ENCODE measurements around the gene OR51A4. TPM values are rescaled to one million over a fixed set of nuclear protein-coding genes. Genes with fewer than 3 reads are reported as not detected.

Gene OR51A4, protein sequence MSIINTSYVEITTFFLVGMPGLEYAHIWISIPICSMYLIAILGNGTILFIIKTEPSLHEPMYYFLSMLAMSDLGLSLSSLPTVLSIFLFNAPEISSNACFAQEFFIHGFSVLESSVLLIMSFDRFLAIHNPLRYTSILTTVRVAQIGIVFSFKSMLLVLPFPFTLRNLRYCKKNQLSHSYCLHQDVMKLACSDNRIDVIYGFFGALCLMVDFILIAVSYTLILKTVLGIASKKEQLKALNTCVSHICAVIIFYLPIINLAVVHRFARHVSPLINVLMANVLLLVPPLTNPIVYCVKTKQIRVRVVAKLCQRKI
- total RNA-seq: not detected

DNA sequence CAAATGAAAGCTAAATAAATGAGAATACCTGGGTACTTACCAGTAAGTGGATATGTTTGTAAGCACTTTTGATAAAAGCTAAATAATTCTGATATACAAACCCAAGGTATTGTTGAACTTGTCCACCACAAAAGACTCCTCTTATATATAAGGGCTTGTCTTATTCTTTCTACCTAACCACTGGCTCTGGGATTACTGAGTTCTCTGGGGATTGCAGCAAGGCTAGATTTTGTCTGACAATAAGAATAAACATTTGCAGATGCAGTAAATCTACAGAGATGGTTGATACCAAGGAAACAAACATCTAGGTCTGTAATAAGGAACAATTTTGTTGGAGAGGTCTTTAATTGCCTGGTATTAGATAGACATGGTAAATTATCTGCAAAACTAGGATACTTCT lies at the start of gene OR51A4:
Gene OR51A4 (minus strand): TSS at position 101 of the 400 bp plus-strand sequence. CDS start 505 bp downstream, outside the sequence.
- H3K36me3 ChIP-seq: no peaks in the 10 kb centered on the region
- H3K27me3 ChIP-seq: no peaks in the 10 kb centered on the region
- TF ChIP-seq EP300 (IDR thresholded peaks at IDR 0.05): no peak
- TF ChIP-seq, protein P1, sequence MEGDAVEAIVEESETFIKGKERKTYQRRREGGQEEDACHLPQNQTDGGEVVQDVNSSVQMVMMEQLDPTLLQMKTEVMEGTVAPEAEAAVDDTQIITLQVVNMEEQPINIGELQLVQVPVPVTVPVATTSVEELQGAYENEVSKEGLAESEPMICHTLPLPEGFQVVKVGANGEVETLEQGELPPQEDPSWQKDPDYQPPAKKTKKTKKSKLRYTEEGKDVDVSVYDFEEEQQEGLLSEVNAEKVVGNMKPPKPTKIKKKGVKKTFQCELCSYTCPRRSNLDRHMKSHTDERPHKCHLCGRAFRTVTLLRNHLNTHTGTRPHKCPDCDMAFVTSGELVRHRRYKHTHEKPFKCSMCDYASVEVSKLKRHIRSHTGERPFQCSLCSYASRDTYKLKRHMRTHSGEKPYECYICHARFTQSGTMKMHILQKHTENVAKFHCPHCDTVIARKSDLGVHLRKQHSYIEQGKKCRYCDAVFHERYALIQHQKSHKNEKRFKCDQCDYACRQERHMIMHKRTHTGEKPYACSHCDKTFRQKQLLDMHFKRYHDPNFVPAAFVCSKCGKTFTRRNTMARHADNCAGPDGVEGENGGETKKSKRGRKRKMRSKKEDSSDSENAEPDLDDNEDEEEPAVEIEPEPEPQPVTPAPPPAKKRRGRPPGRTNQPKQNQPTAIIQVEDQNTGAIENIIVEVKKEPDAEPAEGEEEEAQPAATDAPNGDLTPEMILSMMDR (IDR thresholded peaks at IDR 0.05): no peak
- TF ChIP-seq POLR2AphosphoS5 (IDR thresholded peaks at IDR 0.05): no peak
- TF ChIP-seq POLR2A (IDR thresholded peaks at IDR 0.05): no peak
- H3K9me3 ChIP-seq: no peaks in the 10 kb centered on the region
- DNase-seq (ENCODE audit: low spot score in 2 of 2): no peak
- H3K27ac ChIP-seq: no peak within 1 kb of the TSS
- H3K4me1 ChIP-seq: no peaks in the 10 kb centered on the region
- H3K4me3 ChIP-seq: no peak within 1 kb of the TSS

DNA sequence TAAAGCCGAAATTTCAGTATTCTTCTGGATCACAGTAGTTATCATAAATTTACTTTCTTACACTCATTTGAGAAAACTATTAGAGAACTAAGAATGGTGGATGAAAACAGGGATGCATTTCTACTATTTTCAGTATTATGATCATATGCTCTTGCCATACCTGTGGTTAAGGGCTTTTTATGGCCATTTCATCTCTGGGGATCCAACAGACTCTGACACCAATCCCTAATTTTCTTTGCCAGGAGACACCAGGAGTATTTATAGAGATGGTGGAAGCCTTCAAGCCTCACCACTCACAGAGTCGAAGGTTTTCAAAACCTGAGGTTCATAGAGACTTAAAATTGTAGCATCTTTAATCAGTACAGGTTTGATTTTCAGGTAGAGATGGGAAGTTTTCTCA lies 47.1 kb upstream of the OR51A4 start, which contains the start of gene OR51L1:
Gene OR51L1 (plus strand): TSS at position 301 of the 400 bp plus-strand sequence. CDS start 4,132 bp downstream, outside the sequence.
- Histone ChIP-seq H3K4me1 (no peaks in the 10 kb centered on the region), H3K27me3 (no peaks in the 10 kb centered on the region), H3K36me3 (no peaks in the 10 kb centered on the region), H3K27ac (no peak within 1 kb of the TSS), H3K9me3 (no peaks in the 10 kb centered on the region), H3K4me3 (no peak within 1 kb of the TSS)
- TF ChIP-seq POLR2A (IDR thresholded peaks at IDR 0.05) (no peak), POLR2AphosphoS5 (IDR thresholded peaks at IDR 0.05) (no peak), EP300 (IDR thresholded peaks at IDR 0.05) (no peak)
- TF ChIP-seq, protein P1 (IDR thresholded peaks at IDR 0.05): no peak
- 83% methylated on average over 2 of the region's 2 CpGs for WGBS
- no peak for DNase-seq (ENCODE audit: low spot score in 2 of 2)

DNA sequence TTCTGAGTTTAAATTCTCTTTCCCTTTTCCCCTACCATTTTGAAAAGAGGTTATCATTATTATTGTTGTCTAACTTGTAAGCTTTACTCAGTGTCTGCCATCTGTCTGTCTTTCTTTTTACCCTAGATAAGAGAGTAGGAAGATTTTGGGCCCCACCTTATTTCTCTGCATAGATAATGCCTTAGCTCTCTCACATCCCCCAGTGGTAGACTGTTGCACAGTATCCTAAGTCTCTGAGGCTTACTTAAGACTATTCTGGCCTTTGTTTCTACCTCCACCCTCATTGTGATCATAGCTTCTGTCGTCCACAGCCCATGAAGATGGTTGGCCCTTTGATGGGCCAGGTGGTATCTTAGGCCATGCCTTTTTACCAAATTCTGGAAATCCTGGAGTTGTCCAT lies 43.7 kb upstream of the OR51A4 start:
- no peak for DNase-seq (ENCODE audit: low spot score in 2 of 2)
- TF ChIP-seq, protein P1 (IDR thresholded peaks at IDR 0.05): no peak
- Histone ChIP-seq H3K36me3 (no peaks in the 10 kb centered on the region), H3K4me3 (no peak overlapping the region), H3K27ac (no peak overlapping the region), H3K4me1 (no peaks in the 10 kb centered on the region), H3K9me3 (no peaks in the 10 kb centered on the region), H3K27me3 (no peaks in the 10 kb centered on the region)
- 63% methylated on average over 1 of the region's 1 CpG for WGBS

DNA sequence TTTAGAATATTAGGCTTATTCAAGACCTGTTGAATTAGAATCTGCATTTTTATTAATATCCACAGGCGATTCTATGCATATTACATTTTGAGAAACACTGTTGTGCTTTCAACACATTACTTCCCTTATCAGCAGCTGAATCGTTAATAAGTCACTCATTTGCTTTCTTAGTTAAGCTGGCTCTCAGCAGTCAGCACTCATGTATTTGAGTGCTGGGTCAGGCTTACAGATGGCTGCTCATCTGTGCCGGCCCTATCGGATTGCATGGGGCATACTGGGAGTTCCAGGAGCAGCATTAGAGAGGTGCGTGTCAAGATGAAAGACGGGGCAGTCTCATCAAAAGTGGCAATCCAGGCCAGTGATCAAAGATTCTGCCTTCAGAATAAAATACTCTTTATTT lies 36.4 kb upstream of the OR51A4 start:
- Histone ChIP-seq H3K4me1 (no peaks in the 10 kb centered on the region), H3K27ac (no peak overlapping the region), H3K4me3 (no peak overlapping the region), H3K27me3 (no peaks in the 10 kb centered on the region), H3K36me3 (no peaks in the 10 kb centered on the region), H3K9me3 (no peaks in the 10 kb centered on the region)
- DNase-seq (ENCODE audit: low spot score in 2 of 2): no peak
- no peak for TF ChIP-seq POLR2A (IDR thresholded peaks at IDR 0.05)
- no peak for TF ChIP-seq POLR2AphosphoS5 (IDR thresholded peaks at IDR 0.05)
- TF ChIP-seq, protein P1 (IDR thresholded peaks at IDR 0.05): no peak
- TF ChIP-seq EP300 (IDR thresholded peaks at IDR 0.05): no peak
- WGBS: 78% methylated on average over 6 of the region's 6 CpGs

DNA sequence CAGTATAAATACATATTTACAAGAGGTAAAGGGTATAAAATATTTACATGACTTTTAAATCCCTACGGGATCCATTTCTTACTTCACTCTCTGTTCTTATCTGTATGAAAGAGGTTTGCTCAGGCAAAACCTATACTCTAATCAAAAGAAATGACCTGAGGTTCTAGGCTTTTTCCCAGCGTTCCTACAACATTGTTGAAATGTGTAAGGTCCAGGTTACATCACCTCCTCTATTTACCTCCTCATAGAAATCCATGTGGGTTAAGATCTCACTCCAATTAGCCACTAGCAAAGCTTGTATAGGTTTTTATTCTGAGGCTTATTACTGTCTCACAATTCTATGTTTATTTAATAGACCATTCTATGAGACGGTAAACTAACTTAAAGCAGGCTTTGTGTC lies 35.3 kb upstream of the OR51A4 start:
- TF ChIP-seq POLR2A (IDR thresholded peaks at IDR 0.05) (no peak), EP300 (IDR thresholded peaks at IDR 0.05) (no peak), POLR2AphosphoS5 (IDR thresholded peaks at IDR 0.05) (no peak)
- TF ChIP-seq, protein P1 (IDR thresholded peaks at IDR 0.05): no peak
- Histone ChIP-seq H3K4me3 (no peak overlapping the region), H3K9me3 (no peaks in the 10 kb centered on the region), H3K36me3 (no peaks in the 10 kb centered on the region), H3K27me3 (no peaks in the 10 kb centered on the region), H3K27ac (no peak overlapping the region), H3K4me1 (no peaks in the 10 kb centered on the region)
- DNase-seq (ENCODE audit: low spot score in 2 of 2): no peak
- 76% methylated on average over 3 of the region's 3 CpGs for WGBS

All from suprapubic skin (tissue), 4 donors.